ENCODE data around the gene VEZF1.
A peak's percentile ranks its signal among the peaks of the same experiment; 100 is the strongest.

Gene VEZF1

GRCh38 chr17:58005728-58006559, 17.9 kb upstream of the VEZF1 start:
- Histone ChIP-seq H3K9me3 (no peaks in the 10 kb centered on the region), H3K36me3 (peaks cover 57% of the 10 kb centered on the region), H3K4me3 (ENCODE audit: low read depth, low read length) (peak overlapping the region; percentile 89), H3K27me3 (no peaks in the 10 kb centered on the region), H3K4me1 (peaks cover 2% of the 10 kb centered on the region; the same call in 1 of the 2 replicates)
- no peak for DNase-seq
- no peak for TF ChIP-seq CTCF (IDR thresholded peaks at IDR 0.05; ENCODE audit: low read depth, low read length)

- Histone ChIP-seq H3K9me3 (no peaks in the 10 kb centered on the region), H3K27me3 (no peaks in the 10 kb centered on the region), H3K36me3 (peaks cover 64% of the 10 kb centered on the region), H3K4me3 (ENCODE audit: low read depth, low read length) (peak overlapping the region; percentile 89), H3K4me1 (peaks cover 2% of the 10 kb centered on the region; the same call in 1 of the 2 replicates)
- DNase-seq: no peak
- 0 out of 2 replicates have a peak, but pooled peaks have one; percentile 12 for TF ChIP-seq CTCF (IDR thresholded peaks at IDR 0.05; ENCODE audit: low read depth, low read length)
Measured at GRCh38 chr17:58005031-58005727, 17.1 kb upstream of the VEZF1 start.

- no peak for DNase-seq
- TF ChIP-seq CTCF (IDR thresholded peaks at IDR 0.05; ENCODE audit: low read depth, low read length): no peak
- peak overlapping the region; percentile 89 for H3K4me3 ChIP-seq (ENCODE audit: low read depth, low read length)
- H3K36me3 ChIP-seq: peaks cover 74% of the 10 kb centered on the region
- no peaks in the 10 kb centered on the region for H3K27me3 ChIP-seq
- H3K4me1 ChIP-seq: peaks cover 2% of the 10 kb centered on the region; the same call in 1 of the 2 replicates
- H3K9me3 ChIP-seq: no peaks in the 10 kb centered on the region
Measured at GRCh38 chr17:58004060-58004459, 16.0 kb upstream of the VEZF1 start.

- Histone ChIP-seq H3K4me1 (peaks cover 2% of the 10 kb centered on the region; the same call in 1 of the 2 replicates), H3K27me3 (no peaks in the 10 kb centered on the region), H3K4me3 (ENCODE audit: low read depth, low read length) (no peak overlapping the region), H3K9me3 (no peaks in the 10 kb centered on the region), H3K36me3 (peaks cover 85% of the 10 kb centered on the region)
- no peak for TF ChIP-seq CTCF (IDR thresholded peaks at IDR 0.05; ENCODE audit: low read depth, low read length)
- no peak for DNase-seq
Measured at GRCh38 chr17:58002973-58003372, 14.9 kb upstream of the VEZF1 start.

GRCh38 chr17:58002154-58002948, 14.3 kb upstream of the VEZF1 start:
- H3K9me3 ChIP-seq: no peaks in the 10 kb centered on the region
- no peak for TF ChIP-seq CTCF (IDR thresholded peaks at IDR 0.05; ENCODE audit: low read depth, low read length)
- no peak for DNase-seq
- peaks cover 91% of the 10 kb centered on the region for H3K36me3 ChIP-seq
- peaks cover 2% of the 10 kb centered on the region; the same call in 1 of the 2 replicates for H3K4me1 ChIP-seq
- H3K4me3 ChIP-seq (ENCODE audit: low read depth, low read length): no peak overlapping the region; the same call in 1 of the 2 replicates
- H3K27me3 ChIP-seq: no peaks in the 10 kb centered on the region
